ENCODE measurements around the gene RBM47.
"Not testable (repeated sequence)": the region's sequence is repeated elsewhere in the genome, so short reads cannot be mapped to it uniquely, and the experiment has no call there.

RBM47 gene

GRCh38 chr4:40434126-40434687 lies 195.5 kb downstream of the RBM47 start:
- no peak for DNase-seq

DNA sequence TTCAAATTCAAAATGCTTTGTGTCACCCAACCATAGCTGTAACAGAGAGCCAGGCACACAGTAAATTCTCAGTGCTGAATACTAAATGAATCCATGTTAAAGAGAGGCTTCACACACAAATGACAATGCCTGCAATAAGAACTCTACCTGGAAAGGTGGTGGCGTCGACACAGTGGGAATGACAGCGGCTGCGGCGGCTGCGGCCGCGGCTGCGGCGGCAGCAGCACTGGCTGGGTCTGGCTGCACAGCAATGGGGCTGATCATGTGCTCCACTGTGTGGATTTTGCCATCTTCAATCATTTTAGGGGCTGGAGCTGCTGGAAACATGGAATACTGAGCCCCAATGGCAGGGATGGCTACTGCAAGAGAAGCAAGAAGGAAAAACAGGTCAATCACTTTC lies 197.2 kb downstream of the RBM47 start:
- DNase-seq: no peak

GRCh38 chr4:40427871-40428270 lies 201.8 kb downstream of the RBM47 start:
- DNase-seq: not testable (repeated sequence)

- DNase-seq: no peak
These were observed 202.5 kb downstream of the RBM47 start for GRCh38 chr4:40427128-40427527.

DNA sequence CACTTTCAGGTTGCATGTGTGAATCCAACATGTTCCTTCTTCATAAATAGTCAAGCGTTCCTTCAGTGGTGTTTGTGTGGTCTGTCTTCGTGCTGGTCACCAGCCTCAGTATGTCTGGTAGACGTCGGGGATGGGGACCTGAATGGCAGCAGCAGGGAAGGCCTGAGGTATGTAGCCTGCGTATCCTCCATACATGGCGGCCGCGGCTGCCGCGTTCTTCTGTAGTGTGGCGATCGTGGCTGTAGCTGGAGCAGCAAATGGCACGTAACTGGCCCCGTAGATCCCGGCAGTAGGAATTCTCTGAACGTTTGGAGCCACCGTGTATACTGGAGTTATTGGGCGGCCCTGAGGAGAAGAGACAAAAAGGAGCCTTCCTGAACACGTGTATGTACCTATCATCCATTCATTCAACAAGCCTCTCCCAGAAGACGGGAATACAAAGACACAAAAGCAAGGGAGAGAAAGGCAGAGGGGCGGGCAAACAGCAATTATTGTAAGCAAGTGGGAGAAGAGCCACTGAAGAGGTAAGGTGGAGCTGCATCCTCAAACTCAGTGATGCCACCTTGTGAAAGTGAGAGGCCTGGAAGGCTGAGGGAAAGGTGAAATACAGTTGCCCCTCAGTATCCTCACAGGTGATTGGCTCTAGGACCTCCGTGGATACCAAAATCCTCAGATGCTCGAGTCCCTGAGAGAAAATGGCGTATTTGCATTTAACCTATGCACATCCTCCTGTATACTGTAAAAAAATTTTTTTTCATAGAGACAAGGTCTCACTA lies 203.7 kb downstream of the RBM47 start:
- no peak for DNase-seq

DNA sequence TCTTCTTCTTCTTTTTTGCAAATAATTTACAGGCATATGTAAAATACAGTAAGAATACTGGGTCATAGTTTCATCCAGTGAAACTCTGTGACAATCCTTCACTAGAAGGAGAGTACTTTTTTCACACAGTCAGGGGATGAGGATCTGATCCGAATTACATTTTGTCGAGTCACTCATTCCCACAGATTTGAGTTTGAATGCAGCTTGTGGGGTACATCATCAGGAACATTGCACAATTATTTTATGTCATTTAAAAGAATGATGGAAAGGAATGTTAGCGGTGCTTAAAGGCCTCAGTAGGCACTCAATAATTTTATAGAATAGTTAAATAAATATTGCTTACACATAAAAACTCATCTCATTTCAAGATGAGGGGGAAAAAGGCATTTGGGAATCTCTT lies 205.9 kb downstream of the RBM47 start:
- DNase-seq: no peak

- no peak for DNase-seq
These were observed 207.6 kb downstream of the RBM47 start for GRCh38 chr4:40421839-40422708.

GRCh38 chr4:40419231-40419912 lies 210.3 kb downstream of the RBM47 start:
- no peak for DNase-seq

GRCh38 chr4:40418430-40419230 lies 211.0 kb downstream of the RBM47 start:
- no peak for DNase-seq

- no peak for DNase-seq
These were observed 211.7 kb downstream of the RBM47 start for GRCh38 chr4:40417941-40418340.

DNA sequence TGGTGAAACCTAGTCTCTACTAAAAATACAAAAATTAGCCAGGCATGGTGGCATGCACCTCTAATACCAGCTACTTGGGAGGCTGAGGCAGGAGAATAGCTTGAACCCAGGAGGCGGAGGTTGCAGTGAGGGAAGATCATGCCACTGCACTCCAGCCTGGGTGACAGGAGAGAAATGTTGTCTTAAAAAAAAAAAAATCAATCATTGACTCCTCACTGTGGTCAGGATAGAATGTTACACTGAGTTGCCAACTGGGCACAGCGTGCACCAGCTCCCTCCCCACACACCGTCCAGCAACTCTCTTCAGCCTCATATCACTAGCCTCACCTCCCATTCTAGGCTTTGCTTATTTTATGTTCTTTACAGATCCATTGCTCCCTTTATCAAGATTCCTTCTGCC lies 215.0 kb downstream of the RBM47 start:
- DNase-seq: no peak

DNA sequence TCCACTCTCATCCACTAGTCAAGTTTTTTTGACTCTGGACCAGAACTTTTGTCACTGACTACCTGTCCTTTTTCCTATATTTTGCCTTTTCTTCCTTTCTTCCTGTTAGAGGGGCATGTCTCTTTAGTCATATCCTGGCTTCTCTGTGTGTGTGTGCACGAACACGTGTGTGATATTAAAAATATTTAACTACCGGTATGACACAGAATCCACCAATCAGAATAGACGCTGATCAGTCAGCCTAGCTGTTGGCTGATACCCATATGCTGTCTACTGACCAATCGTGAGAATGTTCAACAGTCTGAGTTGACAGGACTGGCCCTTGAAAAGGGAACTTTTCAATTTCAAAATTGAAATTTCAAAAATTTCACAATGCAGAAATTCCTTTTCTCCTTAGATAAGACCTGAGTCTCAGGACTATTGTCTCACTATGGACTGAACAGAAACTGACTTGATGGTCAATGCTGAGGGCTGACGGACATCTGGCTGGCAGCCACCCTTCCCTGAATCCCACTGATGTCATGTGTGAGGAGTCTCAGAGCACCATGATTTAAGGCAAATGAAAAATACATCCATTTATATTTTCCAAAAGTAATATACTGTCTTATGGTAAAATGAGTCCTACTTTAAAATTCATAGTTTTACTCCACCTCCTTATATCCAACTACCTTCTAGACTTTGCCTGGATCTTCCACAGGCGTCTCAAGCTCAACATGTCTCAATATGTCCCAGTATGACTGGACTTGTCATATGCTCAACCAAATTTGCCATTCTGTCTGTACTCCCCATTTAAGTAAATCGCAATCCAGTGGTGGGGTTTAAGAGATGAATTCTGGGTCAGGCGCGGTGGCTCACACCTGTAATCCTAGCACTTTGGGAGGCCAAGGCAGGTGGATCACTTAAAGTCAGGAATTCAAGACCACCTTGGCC lies 216.5 kb downstream of the RBM47 start:
- no peak for DNase-seq

DNA sequence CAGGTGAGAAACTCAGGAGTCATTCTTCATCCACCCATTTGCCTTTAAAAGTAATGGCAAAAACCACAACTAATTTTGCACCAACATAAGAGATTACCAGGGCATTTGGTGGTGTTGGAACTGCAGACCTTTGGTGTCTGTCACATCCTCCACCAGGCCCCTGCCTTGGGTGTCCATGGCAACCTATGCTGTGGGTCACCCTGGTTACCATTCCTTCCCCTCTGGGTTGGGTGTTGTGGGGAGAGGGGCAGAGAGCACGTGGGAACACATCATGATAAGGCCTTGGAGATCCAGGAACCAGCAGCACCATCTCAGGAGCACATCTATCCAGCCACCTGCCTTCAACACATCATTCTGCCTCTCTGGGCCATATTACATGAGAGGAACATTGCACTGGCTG lies 217.3 kb downstream of the RBM47 start:
- no peak for DNase-seq

DNA sequence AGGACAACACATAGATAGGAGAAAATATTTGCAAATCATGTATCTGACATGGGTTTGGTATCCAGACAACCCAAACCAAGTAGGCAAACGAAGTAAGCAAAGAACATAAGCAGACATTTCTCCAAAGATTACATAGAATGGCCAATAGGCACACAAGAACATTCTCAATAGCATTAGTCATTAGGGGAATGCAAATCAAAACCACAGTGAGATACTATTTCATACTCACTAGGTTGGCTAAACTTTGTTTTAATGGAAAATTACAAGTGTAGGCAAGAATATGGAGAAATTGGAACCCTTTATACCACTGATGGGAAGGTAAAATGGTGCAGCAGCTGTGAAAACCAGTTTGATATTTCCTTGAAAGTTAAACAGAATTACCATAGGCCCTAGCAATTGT lies 219.8 kb downstream of the RBM47 start:
- DNase-seq: no peak

- DNase-seq: not testable (repeated sequence)
These were observed 222.2 kb downstream of the RBM47 start for GRCh38 chr4:40407468-40407867.

DNA sequence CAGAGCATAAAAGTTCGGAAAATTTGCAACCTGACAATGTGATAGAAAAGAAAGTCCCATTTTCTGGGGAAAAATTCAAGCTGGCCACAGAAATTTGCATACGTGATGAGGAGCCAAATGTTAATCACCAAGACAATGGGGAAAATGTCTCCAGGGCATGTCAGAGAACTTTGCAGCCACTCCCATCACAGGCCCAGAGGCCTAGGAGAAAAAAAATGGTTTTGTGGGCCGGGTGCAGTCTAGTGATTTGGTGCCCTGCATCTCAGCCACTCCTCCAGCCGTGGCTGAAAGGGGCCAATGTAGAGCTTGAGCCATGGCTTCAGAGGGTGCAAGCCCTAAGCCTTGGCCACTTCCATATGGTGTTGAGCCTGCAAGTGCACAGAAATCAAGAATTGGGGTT lies 223.3 kb downstream of the RBM47 start:
- no peak for DNase-seq

- DNase-seq: no peak
These were observed 224.5 kb downstream of the RBM47 start for GRCh38 chr4:40405193-40405592.

- DNase-seq: no peak
These were observed 226.6 kb downstream of the RBM47 start for GRCh38 chr4:40403081-40403480.

DNA sequence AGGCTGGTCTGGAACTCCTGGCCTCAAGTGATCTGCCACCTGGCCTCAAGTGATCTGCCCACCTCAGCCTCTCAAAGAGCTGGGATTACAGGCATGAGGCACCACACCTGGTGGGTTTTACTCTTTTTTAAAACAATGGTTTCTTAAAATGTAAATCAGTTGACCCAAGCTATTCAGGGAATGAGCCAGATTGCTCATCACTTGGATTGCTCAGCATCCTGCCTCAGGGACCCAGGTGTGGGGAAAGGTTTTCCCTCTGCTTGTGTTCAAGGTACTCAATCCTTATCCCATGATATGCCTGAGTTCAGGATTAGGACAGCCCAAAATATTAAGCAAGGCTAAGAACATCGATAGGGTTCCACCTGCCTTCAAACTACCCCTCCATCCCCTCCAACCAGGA lies 227.1 kb downstream of the RBM47 start:
- no peak for DNase-seq

DNA sequence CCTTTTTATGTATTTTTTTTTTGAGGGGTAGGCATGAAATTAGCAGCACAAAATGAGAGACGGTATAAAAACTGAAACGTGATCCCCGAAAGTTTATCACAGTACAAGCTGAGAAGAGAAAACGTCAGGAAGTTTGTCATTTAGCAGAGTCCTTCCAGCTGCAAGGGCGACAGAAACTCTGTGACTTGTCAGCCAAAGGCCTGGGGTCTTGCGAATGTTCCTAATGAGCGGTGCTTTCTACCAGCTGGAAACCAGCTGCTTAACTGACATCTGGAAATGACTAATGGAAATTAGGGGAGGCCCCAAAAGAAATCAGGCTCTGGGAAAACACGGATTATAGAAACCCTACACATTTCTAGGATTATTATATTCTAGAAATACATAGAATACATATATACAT lies 228.0 kb downstream of the RBM47 start:
- DNase-seq: no peak

DNA sequence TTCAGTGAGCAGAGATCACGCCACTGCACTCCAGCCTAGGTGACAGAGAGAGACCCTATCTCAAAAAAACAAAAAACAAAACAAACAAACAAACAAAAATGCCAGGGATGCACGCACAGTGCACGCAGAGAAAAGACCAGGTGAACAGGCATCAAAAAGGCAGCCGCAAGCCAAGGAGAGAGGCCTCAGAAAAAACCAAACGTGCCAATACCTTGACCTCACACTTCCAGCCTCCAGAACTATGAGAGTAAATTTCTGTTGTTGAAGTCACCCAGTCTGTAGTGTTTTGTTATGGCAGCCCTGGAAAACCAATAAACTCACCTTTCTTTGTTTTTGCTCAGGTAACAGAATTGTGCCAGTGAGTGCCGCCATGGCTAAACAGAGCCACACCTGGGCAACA lies 228.6 kb downstream of the RBM47 start:
- DNase-seq: no peak

Measured in NCI-H146 (cell line).